Cardiac muscle cell (in vitro differentiated cells and primary cell): ENCODE measurements around the gene RXFP4. TPM values are rescaled to one million over a fixed set of nuclear protein-coding genes. Genes with fewer than 3 reads are reported as not detected.

Experiments
- DNase-seq, 2 donors: peaks; one replicate each; pipeline versions ENCODE4 v3.0.0 to v3.0.0-alpha.2; 2010 to 2017; ENCODE audit warnings: low read depth in 1 of 2, low spot score in 1 of 2
- H3K27ac ChIP-seq: fragments of 200-600 bp; sonication (generic); 2 replicates; pipeline ENCODE4 v1.5.1; 2016
- H3K27me3 ChIP-seq: fragments of 200-600 bp; sonication (generic); 2 replicates; pipeline ENCODE4 v1.6.0; 2016; ENCODE audit warnings: control low read depth
- H3K36me3 ChIP-seq: fragments of 200-600 bp; sonication (generic); 2 replicates; pipeline ENCODE4 v1.5.1; 2016; ENCODE audit warnings: control low read depth
- H3K4me1 ChIP-seq: fragments of 200-600 bp; sonication (generic); 2 replicates; pipeline ENCODE4 v1.8.1; 2017; ENCODE audit warnings: low read depth, mild to moderate bottlenecking, mixed run types
- H3K4me3 ChIP-seq: fragments of 200-600 bp; sonication (generic); 2 replicates; pipeline ENCODE4 v1.5.1; 2016; ENCODE audit warnings: mild to moderate bottlenecking
- H3K9me3 ChIP-seq: fragments of 200-600 bp; sonication (generic); 2 replicates; pipeline ENCODE4 v1.5.1; 2017; ENCODE audit warnings: low read depth, mild to moderate bottlenecking, control low read depth
- CTCF ChIP-seq: IDR thresholded peaks from 2 replicates; pipeline ENCODE4 v1.5.1; 2012; ENCODE audit warnings: low read depth, mild to moderate bottlenecking, low read length
- polyA plus RNA-seq: library from polyadenylated mRNA; unstranded; fragments of >200 nt; fragmentation: Nextera tagmentation; extraction: Ambion mirVana; gene quantifications from 2 replicates; pipeline ENCODE4 v1.2.1, GENCODE V29; 2016
- total RNA-seq: library from RNA; depleted of rRNA; stranded (reverse); fragments of >200 nt; gene quantifications from 2 replicates; pipeline ENCODE4 v1.2.3, GENCODE V29; 2016

RXFP4 gene
- total and polyA plus RNA-seq, 2 experiments from 2014 or later: 0.33 TPM; not detected in 1

- peaks cover 44% of the 10 kb centered on the region for H3K4me1 ChIP-seq
- DNase-seq: no peak
- no peak for TF ChIP-seq CTCF
Measured at GRCh38 chr1:155976913-155977689, 35.7 kb downstream of the RXFP4 start.

GRCh38 chr1:155977690-155978324 lies 36.4 kb downstream of the RXFP4 start:
- H3K4me3 ChIP-seq: peak overlapping the region; percentile 67
- peak overlapping the region; percentile 92 for H3K27ac ChIP-seq
- peaks cover 44% of the 10 kb centered on the region for H3K4me1 ChIP-seq
- H3K9me3 ChIP-seq: no peaks in the 10 kb centered on the region
- peak in 1 of 2 donors; percentile 55 for DNase-seq
- TF ChIP-seq CTCF: no peak
- H3K27me3 ChIP-seq: no peaks in the 10 kb centered on the region
- H3K36me3 ChIP-seq: no peaks in the 10 kb centered on the region

More at GRCh38 chr1:155976913-155977689, 35.7 kb downstream of the RXFP4 start:
- Histone ChIP-seq H3K27ac (peak overlapping the region; percentile 92), H3K36me3 (no peaks in the 10 kb centered on the region), H3K9me3 (no peaks in the 10 kb centered on the region), H3K4me3 (peak overlapping the region; percentile 67), H3K27me3 (no peaks in the 10 kb centered on the region)

- peak; percentile 40 for TF ChIP-seq CTCF
- Histone ChIP-seq H3K4me3 (peak within 1 kb of the TSS; percentile 67), H3K36me3 (no peaks in the 10 kb centered on the region), H3K27ac (peak within 1 kb of the TSS; percentile 92), H3K9me3 (no peaks in the 10 kb centered on the region), H3K27me3 (no peaks in the 10 kb centered on the region), H3K4me1 (peaks cover 44% of the 10 kb centered on the region)
- peak; percentile 69 to 86 for DNase-seq
Measured at GRCh38 chr1:155978325-155978972, 37.0 kb downstream of the RXFP4 start, which contains the start of gene ARHGEF2. TSS of gene ARHGEF2 (minus strand) at chr1:155978547. CDS start at chr1:155978427, 120 bp downstream.

- peak overlapping the region; percentile 92 for H3K27ac ChIP-seq
- no peaks in the 10 kb centered on the region for H3K36me3 ChIP-seq
- TF ChIP-seq CTCF: no peak
- H3K9me3 ChIP-seq: no peaks in the 10 kb centered on the region
- H3K4me1 ChIP-seq: peaks cover 44% of the 10 kb centered on the region
- no peak for DNase-seq
- H3K4me3 ChIP-seq: peak overlapping the region; percentile 67
- H3K27me3 ChIP-seq: no peaks in the 10 kb centered on the region
Measured at GRCh38 chr1:155978973-155979429, 37.6 kb downstream of the RXFP4 start.

GRCh38 chr1:155979597-155980343 lies 38.3 kb downstream of the RXFP4 start:
- DNase-seq: peak in 1 of 2 donors; percentile 69
- Histone ChIP-seq H3K4me1 (peaks cover 40% of the 10 kb centered on the region), H3K36me3 (no peaks in the 10 kb centered on the region), H3K27ac (peak overlapping the region; percentile 92), H3K9me3 (no peaks in the 10 kb centered on the region), H3K4me3 (peak overlapping the region; percentile 67), H3K27me3 (no peaks in the 10 kb centered on the region)
- no peak for TF ChIP-seq CTCF
